8988T (cell line): Measurements from ENCODE around the gene PHPT1.
"Not testable (repeated sequence)": the region's sequence is repeated elsewhere in the genome, so short reads cannot be mapped to it uniquely, and the experiment has no call there.

Source experiments
- DNase-seq: peaks from one replicate; pipeline ENCODE4 v3.0.0; 2011

PHPT1 gene

DNA sequence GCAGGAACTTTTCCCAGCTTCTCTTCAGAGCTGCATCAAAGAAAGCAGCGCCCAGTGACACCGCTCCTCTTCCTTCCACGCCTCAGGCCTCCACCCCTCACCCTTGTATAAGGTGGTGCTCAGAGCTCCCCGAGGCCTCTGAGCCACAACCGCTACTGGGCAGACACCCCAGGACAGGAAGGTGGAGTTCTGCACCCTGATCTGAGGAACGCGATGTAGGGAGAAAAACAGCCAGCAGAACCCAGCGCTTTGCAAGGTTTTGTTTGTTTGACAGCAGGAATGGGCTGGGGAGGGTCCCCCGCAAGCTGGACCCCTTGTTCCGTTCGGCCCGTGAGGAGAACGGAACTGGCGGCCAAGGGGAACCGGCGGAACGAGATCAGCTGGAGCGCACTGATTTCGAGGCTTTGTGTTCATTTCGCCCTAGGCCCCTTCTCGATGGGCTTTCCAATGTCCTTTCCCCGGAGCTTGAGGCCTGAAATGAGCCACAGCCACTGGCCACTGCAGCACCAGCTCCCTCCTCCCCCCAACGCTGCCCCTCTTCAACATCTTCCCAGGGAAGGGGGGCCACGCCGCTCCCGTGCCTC is 12.8 kb downstream of the PHPT1 start:
- peak; percentile 17 for DNase-seq

DNA sequence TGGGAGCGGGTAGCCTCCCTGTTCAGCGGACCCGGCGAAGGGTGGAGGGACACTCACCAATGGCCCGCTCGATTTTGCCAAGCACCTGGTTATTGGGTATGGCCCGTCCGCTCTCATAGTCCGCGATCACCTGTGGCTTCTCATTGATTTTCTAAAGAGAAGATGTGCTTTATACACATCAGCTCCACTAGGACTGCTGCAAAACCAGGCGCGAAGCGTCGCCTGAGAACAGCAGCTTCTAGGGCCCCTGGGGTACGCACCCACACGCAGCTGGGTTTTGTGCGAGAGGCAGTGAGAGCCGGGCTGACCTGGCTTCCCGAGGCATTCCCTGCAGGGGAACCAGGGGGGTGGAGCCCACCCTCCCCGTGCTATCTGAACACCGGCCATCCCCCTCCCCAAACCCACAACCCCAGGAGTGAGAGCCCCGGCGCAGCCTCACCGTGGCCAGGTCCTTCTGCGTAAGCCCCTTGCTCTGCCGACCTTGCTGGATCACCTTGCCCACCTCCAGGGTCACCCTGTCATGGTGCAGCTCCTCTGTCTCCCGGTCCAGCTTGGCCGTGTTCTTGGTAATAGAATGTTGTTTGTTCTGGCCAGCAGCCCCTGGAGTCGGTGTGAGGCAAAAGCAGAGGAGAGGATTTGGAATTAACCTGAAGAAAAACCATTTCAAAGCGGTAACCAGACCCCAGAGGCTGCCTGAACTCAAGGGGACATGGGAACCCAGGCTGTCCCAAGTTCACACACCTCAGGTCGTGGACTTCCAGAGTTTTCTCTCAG is 13.8 kb downstream of the PHPT1 start:
- no peak for DNase-seq

DNA sequence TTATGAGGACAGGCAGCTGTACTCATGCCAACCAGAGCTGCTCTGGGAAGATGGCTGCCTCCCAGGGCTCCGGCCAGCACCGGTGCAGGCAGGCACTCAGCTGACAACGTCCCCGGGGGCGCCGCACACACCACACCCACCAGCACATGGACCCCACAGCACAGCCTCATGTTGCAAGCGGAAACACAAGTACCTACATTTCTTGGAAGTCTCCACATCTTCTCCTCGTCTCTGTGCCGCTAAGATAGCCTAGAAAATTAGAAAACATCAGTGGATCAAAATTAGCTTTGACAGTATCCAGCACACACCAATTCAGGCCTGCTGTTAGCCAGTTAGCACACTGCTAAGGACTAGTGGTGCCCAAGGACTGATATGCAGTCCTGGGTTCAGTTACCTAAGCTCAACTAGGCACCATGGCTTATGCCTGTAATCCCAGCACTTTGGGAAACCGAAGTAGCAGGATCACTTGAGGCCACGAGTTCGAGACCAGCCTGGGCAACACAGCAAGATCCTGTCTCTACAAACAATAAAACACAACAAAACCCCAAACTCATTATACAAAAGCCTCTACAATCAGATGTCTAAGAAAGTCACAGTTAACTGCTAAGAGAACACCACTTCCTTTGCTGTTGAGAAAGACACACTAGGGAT is 14.5 kb downstream of the PHPT1 start:
- DNase-seq: no peak

DNA sequence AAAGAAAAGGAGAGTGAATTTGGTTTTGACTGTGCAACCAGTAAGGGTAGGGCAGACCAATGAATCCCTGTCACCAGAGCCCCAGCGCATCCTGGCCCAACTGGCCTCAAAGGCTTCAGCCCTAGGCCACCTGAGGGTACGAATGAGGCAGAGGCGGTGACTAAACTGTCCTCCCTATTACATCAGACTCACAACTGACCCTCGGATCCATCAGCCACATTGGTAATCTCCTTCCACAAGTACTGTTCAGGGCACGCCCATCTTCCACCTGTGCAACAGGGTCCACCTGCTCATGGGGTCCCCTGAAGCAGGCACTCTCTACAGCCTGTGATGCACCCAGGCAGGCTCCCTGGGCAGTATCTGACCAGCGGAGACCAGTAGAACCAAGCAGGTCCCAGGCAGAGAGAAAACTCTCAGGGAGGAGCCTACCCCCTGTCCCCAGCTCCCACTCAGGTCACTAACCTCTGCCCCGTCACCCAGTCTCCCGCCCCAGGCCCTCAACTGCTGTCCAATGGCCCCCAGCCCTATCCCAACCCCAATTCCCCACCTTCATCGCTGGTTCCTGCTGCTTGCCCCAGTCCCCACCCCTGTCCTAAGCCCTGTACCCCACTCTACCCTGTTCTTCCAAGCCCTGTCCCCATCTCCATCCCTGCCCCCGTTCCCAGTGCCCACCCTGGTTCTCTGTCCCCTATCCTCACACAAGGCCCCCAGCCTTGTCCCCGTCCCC is 16.0 kb downstream of the PHPT1 start:
- peak; percentile 8 for DNase-seq

DNA sequence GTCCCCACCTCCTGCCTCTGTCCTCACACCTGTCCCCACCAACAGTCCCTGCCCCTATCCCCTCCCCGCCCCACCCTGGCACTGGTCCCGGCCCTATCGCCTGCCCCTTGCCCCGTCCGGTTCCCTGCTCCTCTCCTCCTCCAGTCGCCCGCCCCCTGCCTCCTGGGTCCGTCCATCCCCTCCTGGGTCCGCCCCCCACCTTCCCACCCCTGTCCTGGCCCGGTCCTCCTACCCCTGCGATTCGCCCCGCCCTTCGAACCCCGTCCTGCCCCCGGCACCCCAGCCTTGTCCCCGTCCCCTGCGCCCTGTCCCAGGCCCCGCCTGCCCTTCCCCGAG is 16.5 kb downstream of the PHPT1 start:
- peak; percentile 26 for DNase-seq

DNA sequence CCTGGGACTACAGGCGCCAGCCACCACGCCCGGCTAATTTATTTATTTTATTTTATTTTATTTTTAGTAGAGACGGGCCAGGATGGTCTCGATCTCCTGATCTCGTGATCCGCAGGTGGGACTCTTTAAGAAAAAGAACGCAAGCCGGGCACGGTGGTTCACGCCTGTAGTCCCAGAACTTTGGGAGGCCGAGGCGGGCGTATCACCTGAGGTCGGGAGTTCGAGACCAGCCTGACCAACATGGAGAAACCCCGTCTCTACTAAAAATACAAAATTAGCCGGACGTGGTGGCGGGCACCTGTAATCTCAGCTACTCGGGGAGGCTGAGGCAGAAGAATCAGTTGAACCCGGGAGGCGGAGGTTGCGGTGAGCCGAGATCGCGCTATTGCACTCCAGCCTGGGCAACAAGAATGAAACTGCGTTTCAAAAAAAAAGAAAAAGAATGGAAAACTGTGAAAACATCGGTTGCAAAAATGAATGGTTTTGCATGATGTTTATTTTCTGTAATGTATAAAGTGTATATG is 17.8 kb downstream of the PHPT1 start:
- DNase-seq: not testable (repeated sequence)

DNA sequence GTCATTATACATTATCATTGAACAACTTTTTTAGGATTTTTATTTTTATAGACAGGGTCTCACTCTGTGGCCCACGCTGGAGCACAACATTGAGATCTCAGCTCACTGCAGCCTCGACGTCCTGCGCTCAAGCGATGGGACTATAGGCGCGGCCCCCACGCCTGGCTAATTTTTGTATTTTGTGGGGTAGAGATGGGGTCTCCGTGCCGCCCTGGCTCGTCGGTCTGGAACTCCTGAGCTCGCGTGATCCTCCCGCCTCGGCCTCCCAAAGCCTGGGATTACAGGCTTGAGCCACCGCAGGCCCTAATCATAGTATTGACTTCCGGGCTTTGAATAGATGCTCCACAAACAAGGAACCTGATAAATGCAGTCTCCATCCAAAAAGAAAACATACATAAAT is 18.3 kb downstream of the PHPT1 start:
- DNase-seq: no peak

DNA sequence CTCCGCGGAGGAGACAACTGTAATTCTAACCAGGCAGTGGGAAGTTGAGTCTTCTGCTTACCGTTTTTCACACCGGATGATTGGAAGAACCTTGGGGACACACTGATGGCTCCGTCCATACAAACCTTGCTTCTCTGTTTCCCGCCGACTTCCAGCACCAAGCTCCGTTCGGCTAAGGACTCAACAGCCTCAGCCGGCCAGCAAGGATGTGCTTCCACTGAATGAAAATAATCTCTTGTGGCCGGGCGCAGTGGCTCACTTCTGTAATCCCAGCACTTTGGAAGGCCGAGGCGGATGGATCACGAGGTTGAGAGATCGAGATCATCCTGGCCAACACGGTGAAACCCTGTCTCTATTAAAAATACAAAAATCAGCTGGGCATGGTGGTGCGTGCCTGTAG is 18.7 kb downstream of the PHPT1 start:
- DNase-seq: no peak

DNA sequence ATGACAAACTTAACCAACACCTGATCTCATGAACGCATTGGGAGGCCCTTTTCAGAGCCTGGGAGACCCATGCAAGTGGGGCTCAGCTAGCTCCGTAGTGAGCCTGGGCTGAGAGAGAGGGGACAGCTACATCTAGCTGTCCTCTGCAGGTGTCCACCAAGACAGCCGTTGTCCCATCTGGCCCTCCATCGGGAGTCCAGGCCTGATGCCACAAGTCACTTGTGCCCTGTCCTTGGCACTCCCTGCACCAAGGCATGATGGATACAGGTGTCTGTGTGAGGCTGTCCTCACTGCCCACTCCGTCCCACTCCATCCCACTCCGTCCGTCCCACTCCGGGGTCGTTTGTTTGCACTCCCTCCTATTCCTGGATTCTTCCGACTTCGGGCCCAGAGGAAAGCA is 19.4 kb downstream of the PHPT1 start:
- DNase-seq: no peak

DNA sequence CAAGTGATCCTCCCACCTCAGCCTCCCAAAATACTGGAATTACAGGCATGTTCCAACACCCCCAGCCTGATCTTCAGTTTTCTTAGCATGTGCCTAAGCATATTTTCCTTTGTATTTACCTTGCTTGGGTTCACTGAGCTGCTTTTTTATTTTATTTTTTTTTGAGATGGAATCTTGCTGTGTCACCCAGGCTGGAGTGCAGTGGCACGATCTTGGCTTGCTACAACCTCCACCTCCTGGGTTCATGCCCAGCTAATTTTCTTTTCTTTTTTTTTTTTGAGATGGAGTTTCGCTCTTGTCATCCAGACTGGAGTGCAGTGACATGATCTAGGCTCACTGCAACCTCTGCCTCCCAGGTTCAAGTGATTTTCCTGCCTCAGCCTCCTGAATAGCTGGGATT is 20.4 kb downstream of the PHPT1 start:
- DNase-seq: not testable (repeated sequence)

DNA sequence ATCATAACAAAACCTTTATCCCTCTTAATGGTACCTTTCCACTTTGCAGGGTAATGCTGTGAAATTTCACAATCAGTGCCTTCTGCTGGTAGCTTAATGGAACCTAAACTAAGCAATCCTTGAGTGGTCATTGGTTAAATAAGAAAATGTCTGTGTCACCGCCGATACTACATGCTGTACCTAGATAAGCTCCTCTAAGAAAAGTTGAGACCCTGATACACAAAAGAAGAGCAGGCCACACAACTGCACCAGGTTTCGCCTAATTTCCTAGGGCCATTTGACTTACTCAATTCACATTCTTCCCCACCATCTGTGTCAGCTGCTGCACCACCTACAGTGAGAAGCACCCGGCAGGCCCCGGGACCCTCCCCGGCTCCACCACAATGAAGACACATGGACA is 25.9 kb downstream of the PHPT1 start:
- DNase-seq: no peak

DNA sequence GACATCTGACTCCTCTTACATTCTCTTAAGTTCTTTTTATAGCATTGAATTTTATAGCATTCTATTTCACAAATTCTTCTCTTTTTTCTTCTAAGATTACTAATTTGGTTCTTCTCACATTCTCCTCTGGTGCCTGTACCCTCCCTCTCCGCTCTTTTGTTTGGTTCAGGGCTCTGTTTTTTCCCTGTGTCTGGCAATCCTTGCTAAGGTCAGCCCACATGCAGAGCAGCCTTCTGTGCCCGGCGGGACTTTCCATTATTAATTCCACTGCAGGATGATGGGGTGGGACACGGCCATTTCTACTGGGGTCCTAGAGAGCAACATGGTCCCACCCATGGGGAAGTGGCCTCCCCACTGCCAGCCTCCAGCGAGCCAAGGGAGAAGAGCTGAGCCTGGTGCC is 27.3 kb downstream of the PHPT1 start:
- DNase-seq: no peak

DNA sequence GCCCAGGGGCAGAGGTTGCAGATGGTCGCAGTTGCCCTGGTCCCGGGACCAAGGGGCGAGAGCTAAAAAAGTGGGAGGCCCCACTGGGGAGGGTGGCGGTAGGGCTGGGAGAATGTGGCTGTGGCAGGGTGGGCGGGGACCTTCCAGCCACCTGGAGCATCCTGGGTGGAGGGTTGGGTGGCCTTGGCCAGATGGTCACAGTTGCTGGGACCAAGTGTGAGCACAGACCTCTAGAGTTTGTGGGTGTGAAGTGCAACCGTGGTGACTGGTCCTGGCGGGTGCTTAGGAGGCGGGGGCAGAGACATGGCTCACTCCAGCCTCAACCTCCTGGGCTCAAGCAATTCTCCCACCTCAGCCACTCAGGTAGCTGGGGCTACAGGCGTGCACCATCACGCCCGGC is 31.4 kb downstream of the PHPT1 start:
- DNase-seq: no peak

DNA sequence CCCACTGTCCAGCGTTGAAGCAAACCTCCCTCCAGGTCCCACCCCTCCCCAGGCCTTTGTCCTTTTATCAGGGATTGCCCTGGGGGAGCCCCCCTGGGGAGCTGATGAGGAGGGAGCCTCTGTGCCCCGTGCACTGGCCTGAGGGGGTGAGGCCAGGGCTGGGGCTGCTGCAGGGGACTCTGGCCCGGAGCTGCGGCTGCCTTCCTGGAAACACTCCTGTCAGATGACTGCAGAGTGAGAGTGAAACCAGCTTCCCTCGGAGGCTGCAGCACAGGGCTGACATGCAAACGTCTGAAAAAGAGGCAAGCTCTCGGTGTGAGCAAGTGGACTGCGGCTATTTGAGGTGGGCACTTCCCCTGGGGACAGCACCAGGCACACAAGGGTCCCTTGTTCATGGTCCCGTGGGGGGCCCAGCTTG is 32.5 kb downstream of the PHPT1 start:
- DNase-seq: no peak

DNA sequence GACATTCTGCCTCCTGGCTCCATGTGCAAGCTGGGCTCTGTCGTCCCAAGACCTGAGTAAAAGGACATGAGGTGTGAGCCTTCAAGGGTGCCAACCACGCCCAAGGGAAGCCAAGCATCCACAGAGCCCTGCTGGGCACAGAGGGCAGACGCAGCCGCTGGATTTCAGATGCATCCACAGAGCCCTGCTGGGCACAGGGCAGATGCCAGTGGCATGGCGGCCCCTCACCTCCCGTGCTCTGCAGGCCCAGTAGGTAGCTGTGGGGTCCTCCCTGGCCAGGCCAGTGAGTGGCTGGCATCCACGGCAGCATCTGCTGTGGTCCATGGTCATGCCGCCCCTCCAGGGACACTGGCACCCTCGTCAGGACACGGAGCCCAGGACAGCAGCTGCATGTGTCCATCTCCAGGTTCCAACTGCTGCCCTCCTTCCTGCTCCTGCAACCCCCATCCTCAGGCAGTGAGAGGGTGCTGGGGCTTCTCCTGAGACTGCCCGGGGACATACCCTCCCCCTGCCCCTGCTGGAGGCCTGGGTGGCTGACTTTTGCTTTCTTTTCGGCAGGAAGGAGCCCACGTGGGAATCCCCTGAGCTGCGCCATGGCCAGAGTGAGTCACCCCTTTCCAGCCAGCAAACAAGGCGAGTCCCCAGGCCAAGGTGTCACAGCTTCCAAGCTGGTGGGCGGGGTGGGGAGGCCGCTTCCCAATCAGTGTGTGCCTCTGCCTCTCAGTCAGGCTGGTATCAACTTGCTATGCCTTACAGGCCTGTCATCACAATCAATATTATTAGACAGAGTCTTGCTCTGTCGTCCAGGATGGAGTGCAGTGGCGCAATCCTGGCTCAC is 33.1 kb downstream of the PHPT1 start:
- DNase-seq: peak; percentile 86

DNA sequence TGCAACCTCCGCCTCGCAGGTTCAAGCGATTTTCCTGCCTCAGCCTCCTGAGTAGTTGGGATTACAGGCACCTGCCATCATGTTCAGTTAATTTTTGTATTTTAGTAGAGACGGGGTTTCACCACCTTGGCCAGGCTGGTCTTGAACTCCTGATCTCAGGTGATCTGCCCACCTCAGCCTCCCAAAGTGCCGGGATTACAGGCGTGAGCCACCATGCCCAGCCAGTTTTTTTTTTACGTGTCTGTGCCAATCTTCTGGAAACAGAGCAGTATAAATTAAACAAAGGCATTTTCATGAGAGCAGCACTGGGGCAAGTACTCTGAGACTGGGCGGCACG is 33.7 kb downstream of the PHPT1 start:
- DNase-seq: not testable (repeated sequence)

DNA sequence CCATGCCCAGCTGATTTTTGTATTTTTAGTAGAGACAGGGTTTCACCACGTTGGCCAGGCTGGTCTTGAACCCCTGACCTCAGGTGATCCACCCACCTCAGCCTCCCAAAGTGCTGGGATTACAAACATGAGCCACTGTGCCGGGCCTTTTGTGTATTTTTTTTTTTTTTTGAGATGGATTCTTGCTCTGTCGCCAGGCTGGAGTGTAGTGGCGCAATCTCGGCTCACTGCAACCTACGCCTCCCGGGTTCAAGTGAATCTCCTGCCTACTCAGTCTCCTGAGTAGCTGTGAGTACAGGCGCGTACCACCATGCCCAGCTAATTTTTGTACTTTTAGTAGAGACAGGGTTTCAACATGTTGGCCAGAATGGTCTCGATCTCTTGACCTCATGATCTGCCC is 34.5 kb downstream of the PHPT1 start:
- not testable (repeated sequence) for DNase-seq

DNA sequence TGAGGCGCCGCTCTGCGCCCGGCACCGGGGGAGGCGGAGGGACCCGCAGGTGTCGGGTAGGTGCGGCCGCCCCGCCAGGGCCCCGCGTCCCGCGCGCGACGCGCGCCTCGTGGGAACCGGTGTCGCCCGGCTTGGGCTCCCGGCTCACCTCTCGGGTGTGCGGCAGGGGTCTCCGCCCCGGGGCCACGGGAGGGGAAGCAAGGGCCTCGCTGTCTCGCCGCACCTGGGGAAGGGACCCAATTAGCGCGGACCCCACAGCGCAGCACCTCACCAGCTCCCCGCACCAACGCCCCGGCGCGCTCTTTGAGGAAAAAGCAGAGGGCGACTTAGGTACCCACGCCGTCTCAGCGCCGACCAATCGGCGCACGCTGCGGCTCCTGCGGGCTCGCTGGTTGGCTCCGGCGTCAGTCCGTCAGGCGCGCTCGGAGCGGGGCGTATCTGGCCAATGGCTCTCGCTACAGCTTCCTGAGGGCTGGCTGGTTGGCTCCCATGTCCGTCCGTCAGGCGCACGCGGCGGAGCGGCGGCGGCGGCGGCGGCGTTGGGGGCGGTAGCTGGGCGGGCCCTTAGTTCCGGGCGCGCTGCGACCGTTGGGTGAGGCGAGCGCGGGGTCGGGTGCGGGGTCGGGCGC is 36.9 kb downstream of the PHPT1 start, which contains the start of gene TRAF2:
TSS of gene TRAF2 (plus strand) at position 567 of the 629 bp plus-strand sequence. CDS start 12,225 bp downstream, outside the sequence.
- DNase-seq: peak; percentile 100

DNA sequence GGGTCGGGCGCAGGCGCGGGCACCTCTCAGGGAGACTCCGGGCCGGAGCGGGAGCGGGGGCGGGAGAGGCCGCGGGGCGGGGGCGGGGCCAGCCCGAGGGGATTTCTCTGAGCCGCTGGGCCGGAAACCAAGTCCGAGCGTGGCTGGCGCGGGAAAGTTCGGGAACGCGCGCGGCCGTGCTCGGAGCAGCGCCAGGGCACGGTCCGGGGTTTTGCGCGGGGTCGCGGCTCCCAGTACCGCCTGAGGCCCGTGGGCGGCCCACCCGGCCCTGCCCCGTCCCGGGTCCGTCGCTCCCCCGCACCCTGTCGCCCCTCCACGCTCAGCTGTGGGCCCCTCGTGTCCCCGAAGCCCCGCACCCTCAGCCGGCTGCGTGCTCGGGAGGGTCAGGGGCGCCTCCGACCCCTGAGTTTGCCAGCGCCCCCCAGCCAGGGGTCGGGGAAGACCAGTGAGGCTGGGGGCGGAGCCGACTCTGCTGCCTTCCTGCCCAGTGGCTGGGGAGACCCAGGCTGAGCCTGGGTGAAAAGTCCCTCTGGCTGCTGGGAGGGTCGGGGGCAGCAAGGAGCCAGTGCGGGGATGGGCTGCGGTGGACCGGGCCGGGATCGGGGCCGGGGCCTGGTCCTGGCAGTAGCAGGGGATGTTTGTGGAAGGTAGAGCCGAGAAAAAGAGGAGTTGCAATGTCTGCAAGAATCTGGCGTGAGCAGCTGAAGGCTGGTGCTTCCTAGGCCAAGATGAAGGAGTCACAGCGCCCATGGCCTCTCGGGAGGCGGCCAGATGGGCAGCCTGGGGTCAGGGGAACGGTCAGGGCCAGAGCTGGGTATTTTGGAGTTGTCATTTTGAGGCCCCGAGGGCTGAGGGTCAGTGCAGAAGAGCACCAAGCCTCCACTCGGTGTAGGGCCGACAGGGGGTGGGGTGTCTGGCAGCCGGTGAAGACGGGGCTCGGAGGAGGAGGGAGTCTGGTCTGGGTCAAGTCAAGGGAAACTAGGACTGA is 37.7 kb downstream of the PHPT1 start:
- DNase-seq: peak; percentile 86

DNA sequence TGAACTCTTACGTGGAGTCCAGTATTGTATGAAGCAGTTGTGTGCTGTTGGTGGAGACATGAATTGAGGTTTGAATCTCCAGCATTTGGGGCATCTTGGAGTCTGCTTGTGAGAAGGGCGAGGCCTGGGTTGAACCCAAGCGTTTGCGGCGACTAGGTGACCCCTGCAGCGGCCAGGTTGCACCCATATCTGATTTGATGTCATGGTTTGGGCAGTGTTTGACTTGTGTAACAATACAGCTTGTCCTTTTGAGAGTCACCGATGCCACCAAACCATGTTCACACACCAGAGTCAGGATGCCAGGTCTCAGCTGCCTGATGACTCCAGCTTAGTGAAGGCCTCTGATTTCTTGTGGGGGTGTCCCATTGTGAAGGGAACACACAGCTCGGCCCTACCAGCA is 39.2 kb downstream of the PHPT1 start:
- DNase-seq: no peak

DNA sequence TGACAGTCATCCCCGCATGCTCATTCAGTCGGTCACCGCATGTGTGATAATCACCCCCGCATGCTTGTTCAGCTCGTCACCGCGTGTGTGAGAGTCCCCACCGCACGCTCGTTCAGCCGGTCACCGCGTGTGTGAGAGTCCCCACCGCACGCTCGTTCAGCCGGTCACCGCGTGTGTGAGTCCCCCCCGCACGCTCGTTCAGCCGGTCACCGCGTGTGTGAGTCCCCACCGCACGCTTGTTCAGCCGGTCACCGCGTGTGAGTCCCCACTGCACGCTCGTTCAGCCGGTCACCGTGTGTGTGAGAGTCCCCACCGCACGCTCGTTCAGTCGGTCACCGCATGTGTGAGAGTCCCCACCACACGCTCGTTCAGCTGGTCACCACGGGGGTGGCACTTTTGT is 40.6 kb downstream of the PHPT1 start:
- DNase-seq: no peak
